GM18505 (cell line): ENCODE data around the gene UTY.
"Not testable (repeated sequence)": the region's sequence is repeated elsewhere in the genome, so short reads cannot be mapped to it uniquely, and the experiment has no call there.

Experiments
- ATAC-seq: cut with Tn5 transposase; IDR thresholded peaks from one replicate; pipeline ENCODE4 v1.9.1; 2021; ENCODE audit not compliant: unreplicated experiment
- POLR2A ChIP-seq: IDR thresholded peaks from 4 replicates; pipeline ENCODE4 v1.6.1; 2011; ENCODE audit warnings: borderline replicate concordance; ENCODE audit not compliant: insufficient read depth, insufficient read length; ENCODE audit errors: extremely low read depth

The UTY gene

GRCh38 chrY:13296176-13296890, 183.5 kb downstream of the UTY start:
- ATAC-seq, result no peak
- TF ChIP-seq POLR2A, result no peak

GRCh38 chrY:13295026-13295425, 184.8 kb downstream of the UTY start:
- no peak for TF ChIP-seq POLR2A
- ATAC-seq, result no peak

- no peak for TF ChIP-seq POLR2A
- ATAC-seq, result no peak
Observed at GRCh38 chrY:13291199-13291598, 188.6 kb downstream of the UTY start.

- not testable (repeated sequence) for ATAC-seq
Observed at GRCh38 chrY:13282151-13283054, 197.4 kb downstream of the UTY start.

- ATAC-seq, result no peak
- TF ChIP-seq POLR2A, result no peak
Observed at GRCh38 chrY:13279561-13279960, 200.3 kb downstream of the UTY start.

GRCh38 chrY:13271706-13272105, 208.1 kb downstream of the UTY start:
- no peak for TF ChIP-seq POLR2A
- ATAC-seq, result no peak

GRCh38 chrY:13253941-13254440, 225.8 kb downstream of the UTY start:
- not testable (repeated sequence) for ATAC-seq

- no peak for ATAC-seq
- TF ChIP-seq POLR2A, result no peak
Observed at GRCh38 chrY:13250421-13250820, 229.4 kb downstream of the UTY start.

- ATAC-seq, result no peak
- no peak for TF ChIP-seq POLR2A
Observed at GRCh38 chrY:13243716-13244115, 236.1 kb downstream of the UTY start.

- no peak for ATAC-seq
Observed at GRCh38 chrY:13233901-13234300, 245.9 kb downstream of the UTY start.

GRCh38 chrY:13233118-13233517, 246.7 kb downstream of the UTY start:
- no peak for TF ChIP-seq POLR2A

More at GRCh38 chrY:13233901-13234300, 245.9 kb downstream of the UTY start:
- TF ChIP-seq POLR2A, result no peak

GRCh38 chrY:13227354-13227953, 252.4 kb downstream of the UTY start:
- no peak for ATAC-seq
- no peak for TF ChIP-seq POLR2A

More at GRCh38 chrY:13233118-13233517, 246.7 kb downstream of the UTY start:
- no peak for ATAC-seq

- no peak for TF ChIP-seq POLR2A
- no peak for ATAC-seq
Observed at GRCh38 chrY:13210961-13211646, 268.7 kb downstream of the UTY start.
